H1 (cell line): ENCODE results near the gene DENND4A. TPM values are rescaled to one million over a fixed set of nuclear protein-coding genes. Genes with fewer than 3 reads are reported as not detected.
"Not testable (repeated sequence)": the region's sequence is repeated elsewhere in the genome, so short reads cannot be mapped to it uniquely, and the experiment has no call there.

ENCODE experiments used
- CTCF ChIA-PET: fragments of 300-600 bp; sonication (Branson Sonifier 250); formaldehyde crosslinking; loops from one replicate; lab custom pipeline; 2021; ENCODE audit not compliant: partially characterized antibody; lab: Charles Lee
- POLR2A ChIA-PET: fragments of 300-600 bp; sonication (Branson Sonifier 250); formaldehyde crosslinking; loops from one replicate; lab custom pipeline; 2021; ENCODE audit warnings: inconsistent platforms; ENCODE audit not compliant: partially characterized antibody; lab: Charles Lee
- DNase-seq, 2 experiments: peaks; one replicate each; pipeline versions ENCODE4 v3.0.0 to v3.0.0-alpha.2; 2010 to 2022; ENCODE audit warnings: low spot score in 2 of 2, low read depth in 1 of 2, mixed read lengths in 1 of 2
- FAIRE-seq: peaks from 2 replicates; lab custom pipeline; 2011; peaks lifted over from hg19 to GRCh38; lab: Jason Lieb, UNC
- H2AFZ ChIP-seq: 2 replicates; pipeline ENCODE4 v1.8.1; 2012; ENCODE audit warnings: low read length, inconsistent platforms
- H2AK5ac ChIP-seq: 2 replicates; pipeline ENCODE4 v1.6.1; 2013; ENCODE audit warnings: low read depth, low read length
- H2BK120ac ChIP-seq: replicated peaks from 2 replicates; pipeline ENCODE3; 2013; ENCODE audit warnings: low read depth, low read length, inconsistent platforms
- H2BK12ac ChIP-seq: 2 replicates; pipeline ENCODE4 v1.6.1; 2013; ENCODE audit warnings: low read depth, low read length
- H2BK15ac ChIP-seq: 2 replicates; pipeline ENCODE4 v1.6.1; 2013; ENCODE audit warnings: low read length
- H2BK20ac ChIP-seq: 2 replicates; pipeline ENCODE4 v1.6.1; 2013; ENCODE audit warnings: low read length
- H2BK5ac ChIP-seq: 2 replicates; pipeline ENCODE4 v1.6.1; 2013; ENCODE audit warnings: low read depth, low read length
- H3K14ac ChIP-seq: 2 replicates; pipeline ENCODE4 v1.6.1; 2013; ENCODE audit warnings: inconsistent platforms; ENCODE audit not compliant: insufficient read length
- H3K18ac ChIP-seq: 2 replicates; pipeline ENCODE4 v1.6.1; 2013; ENCODE audit warnings: low read length; ENCODE audit errors: extremely low read depth
- H3K23ac ChIP-seq: 2 replicates; pipeline ENCODE4 v1.6.1; 2013; ENCODE audit warnings: inconsistent platforms; ENCODE audit not compliant: insufficient read length
- H3K23me2 ChIP-seq: 2 replicates; pipeline ENCODE4 v1.6.1; 2013; ENCODE audit warnings: low read depth, low read length
- H3K27ac ChIP-seq: 2 replicates; pipeline ENCODE4 v1.6.1; 2011; ENCODE audit warnings: low read depth, low read length, inconsistent platforms
- H3K27me3 ChIP-seq, 4 experiments: replicated peaks in 1 of 4; 1 replicate in 1 of 4; 2 replicates in 3 of 4; pipeline versions ENCODE4 v1.6.1 to v1.8.1; 2011 to 2013; ENCODE audit warnings: low read length in 3 of 4, mild to moderate bottlenecking in 3 of 4, inconsistent platforms in 2 of 4, mixed read lengths in 2 of 4, moderate library complexity in 1 of 4; ENCODE audit not compliant: control insufficient read depth in 3 of 4, insufficient read depth in 3 of 4; ENCODE audit errors: extremely low read depth in 1 of 4
- H3K36me3 ChIP-seq, 4 experiments: 2 replicates each; pipeline versions ENCODE4 v1.6.1 to v1.8.1; 2011 to 2013; ENCODE audit warnings: mild to moderate bottlenecking in 4 of 4, low read length in 3 of 4, moderate library complexity in 2 of 4, control low read depth in 1 of 4, inconsistent platforms in 1 of 4; ENCODE audit not compliant: insufficient read depth in 4 of 4, control insufficient read depth in 2 of 4
- H3K4ac ChIP-seq: replicated peaks from 2 replicates; pipeline ENCODE3; 2013; ENCODE audit warnings: low read length, low read depth, mixed read lengths, inconsistent platforms; ENCODE audit not compliant: insufficient read length
- H3K4me1 ChIP-seq, 4 experiments: replicated peaks in 1 of 4; 1 replicate in 1 of 4; 2 replicates in 3 of 4; pipeline versions ENCODE4 v1.6.1 to v1.8.1; 2011 to 2013; ENCODE audit warnings: low read length in 3 of 4, inconsistent platforms in 2 of 4, mixed read lengths in 1 of 4; ENCODE audit not compliant: insufficient read depth in 4 of 4, control insufficient read depth in 3 of 4
- H3K4me2 ChIP-seq, 2 experiments: 2 replicates each; pipeline versions ENCODE4 v1.6.1 to v1.8.1; 2011 to 2013; ENCODE audit warnings: low read depth in 2 of 2, low read length in 2 of 2, control low read depth in 1 of 2, inconsistent platforms in 1 of 2, mild to moderate bottlenecking in 1 of 2; ENCODE audit not compliant: insufficient read depth in 1 of 2
- H3K4me3 ChIP-seq, 4 experiments: fragments of 200-600, 300-600 bp in 1 of 4; sonication (generic), shearing (Covaris generic), sonication (Bioruptor Twin) in 1 of 4; 2 replicates each; pipeline versions ENCODE4 v1.5.1 to v1.8.1; 2011 to 2016; ENCODE audit warnings: low read length in 4 of 4, low read depth in 3 of 4, control low read depth in 2 of 4, inconsistent platforms in 2 of 4, mild to moderate bottlenecking in 2 of 4, mixed read lengths in 1 of 4, moderate library complexity in 1 of 4; ENCODE audit not compliant: insufficient read depth in 2 of 4; ENCODE audit errors: extremely low read depth in 1 of 4
- H3K56ac ChIP-seq: replicated peaks from 2 replicates; pipeline ENCODE3; 2013; ENCODE audit warnings: low read depth, mild to moderate bottlenecking, mixed read lengths, low read length, inconsistent platforms; ENCODE audit not compliant: insufficient read length
- H3K79me1 ChIP-seq: 2 replicates; pipeline ENCODE4 v1.6.1; 2013; ENCODE audit warnings: low read depth, low read length, control low read depth
- H3K79me2 ChIP-seq, 2 experiments: 2 replicates each; pipeline versions ENCODE4 v1.6.1 to v1.8.1; 2012 to 2013; ENCODE audit warnings: low read length in 2 of 2, mild to moderate bottlenecking in 2 of 2, inconsistent platforms in 1 of 2; ENCODE audit not compliant: insufficient read depth in 2 of 2, control insufficient read depth in 1 of 2
- H3K9ac ChIP-seq, 4 experiments: replicated peaks in 1 of 4; 1 replicate in 1 of 4; 2 replicates in 3 of 4; pipeline versions ENCODE4 v1.6.1 to v1.8.1; 2011 to 2013; ENCODE audit warnings: low read depth in 3 of 4, low read length in 3 of 4, control low read depth in 2 of 4, mild to moderate bottlenecking in 2 of 4, moderate library complexity in 2 of 4, inconsistent platforms in 1 of 4; ENCODE audit errors: extremely low read depth in 1 of 4
- H3K9me3 ChIP-seq, 2 experiments: 2 replicates each; pipeline versions ENCODE4 v1.6.1 to v1.8.1; 2012 to 2013; ENCODE audit warnings: mild to moderate bottlenecking in 2 of 2, moderate library complexity in 2 of 2, control low read depth in 1 of 2, inconsistent platforms in 1 of 2, low read depth in 1 of 2, low read length in 1 of 2, mixed read lengths in 1 of 2; ENCODE audit not compliant: insufficient read depth in 2 of 2
- H4K20me1 ChIP-seq, 2 experiments: replicated peaks in 1 of 2; 2 replicates each; pipeline versions ENCODE3 to v1.8.1; 2011 to 2013; ENCODE audit warnings: inconsistent platforms in 2 of 2, low read length in 2 of 2, mild to moderate bottlenecking in 1 of 2; ENCODE audit not compliant: insufficient read depth in 2 of 2, control insufficient read depth in 1 of 2
- H4K5ac ChIP-seq: 2 replicates; pipeline ENCODE4 v1.6.1; 2013; ENCODE audit warnings: low read length, low read depth, mixed read lengths, inconsistent platforms; ENCODE audit not compliant: insufficient read length
- H4K8ac ChIP-seq: 2 replicates; pipeline ENCODE4 v1.8.0; 2013; ENCODE audit warnings: mild to moderate bottlenecking, moderate library complexity, low read length, inconsistent platforms; ENCODE audit not compliant: insufficient read depth; ENCODE audit errors: extremely low read depth
- H4K91ac ChIP-seq: replicated peaks from 2 replicates; pipeline ENCODE3; 2013; ENCODE audit warnings: low read length, mixed read lengths, inconsistent platforms; ENCODE audit not compliant: insufficient read length
- WGBS, 2 experiments: shearing (Covaris generic) in 1 of 2; methylation state at CpG; one replicate each; pipeline versions ENCODE4 v1.1.6 to v1.1.7; 2013 to 2015; ENCODE audit warnings: low lambda C conversion rate in 2 of 2, mixed read lengths in 2 of 2, inconsistent platforms in 1 of 2, low coverage in 1 of 2, missing lambda C conversion rate in 1 of 2; ENCODE audit not compliant: insufficient replicate concordance in 2 of 2, insufficient coverage in 1 of 2, insufficient read length in 1 of 2; ENCODE audit errors: extremely low coverage in 1 of 2, missing lambda C conversion rate in 1 of 2; 5-methylcytosine and 5-hydroxymethylcytosine counted together
- polyA plus RNA-seq, 7 experiments: library from polyadenylated mRNA; depleted of rRNA in 3 of 7; stranded (reverse) in 5 of 7; unstranded in 2 of 7; fragments of >200 nt in 5 of 7; fragments of 200-250 nt in 2 of 7; gene quantifications; 1 replicate in 5 of 7; 2 replicates in 1 of 7; 4 replicates in 1 of 7; pipeline versions ENCODE4 v1.2.1 to v1.2.3, GENCODE V29; 2011 to 2013; ENCODE audit warnings: missing spikeins in 2 of 7, mixed read lengths in 2 of 7
- total RNA-seq: library from RNA; stranded (reverse); fragmentation: NEBNext Ultra II Directional; extraction: Animal tissue kit (Norgen Biotek cat#: 25700); gene quantifications from 2 replicates; pipeline ENCODE4 v1.2.1, GENCODE V29; 2021

Gene DENND4A
- total and polyA plus RNA-seq, 2 of the 8 experiments (the other 6 are each of a cell fraction or from before 2014, with no cell fraction given) = 1.3 to 4.7 TPM

GRCh38 chr15:65816008-65816407 lies 23.9 kb upstream of the DENND4A start:
- H3K18ac ChIP-seq, H3K23me2 ChIP-seq, H3K79me2 ChIP-seq, H2BK12ac ChIP-seq, H2BK120ac ChIP-seq, H2BK15ac ChIP-seq, H3K4me1 ChIP-seq, H4K91ac ChIP-seq, H3K9ac ChIP-seq, H4K5ac ChIP-seq, POLR2A ChIA-PET, H2BK20ac ChIP-seq, H2BK5ac ChIP-seq, H3K4me3 ChIP-seq, H3K27me3 ChIP-seq, H3K79me1 ChIP-seq, FAIRE-seq, H3K56ac ChIP-seq, H3K4ac ChIP-seq, H3K14ac ChIP-seq, H3K9me3 ChIP-seq, H2AK5ac ChIP-seq, DNase-seq, H2AFZ ChIP-seq, H4K20me1 ChIP-seq, H4K8ac ChIP-seq, H3K23ac ChIP-seq, H3K36me3 ChIP-seq, H3K27ac ChIP-seq, H3K4me2 ChIP-seq: not testable (repeated sequence)
- CTCF ChIA-PET = interaction anchor here (0.6 to 2.0 kb wide), 5 partner anchors 8 to 178 kb away, joined by 3 to 7 read pairs (median 3); no protein-coding TSS in a partner anchor
- WGBS, 2 experiments = 83% methylated on average over 4 of the region's 4 CpGs; no CpG with 5 or more reads in 1 of the 2 experiments

GRCh38 chr15:65814271-65814670 lies 22.2 kb upstream of the DENND4A start:
- ChIA-PET POLR2A (interaction anchor here (0.6 kb wide), 1 partner anchor 48 kb away, joined by 3 read pairs; no protein-coding TSS in a partner anchor), CTCF (interaction anchor here (0.7 to 1.1 kb wide), 2 partner anchors 8 to 27 kb away, joined by 3 to 5 read pairs; no protein-coding TSS in a partner anchor)
- not testable (repeated sequence) for H2AFZ ChIP-seq, H3K79me1 ChIP-seq, H3K9ac ChIP-seq, H3K27me3 ChIP-seq, H3K14ac ChIP-seq, H3K56ac ChIP-seq, H3K18ac ChIP-seq, H2BK5ac ChIP-seq, H3K36me3 ChIP-seq, H3K4me2 ChIP-seq, H2BK20ac ChIP-seq, H3K9me3 ChIP-seq, H3K4ac ChIP-seq, H4K8ac ChIP-seq, H2BK120ac ChIP-seq, H3K4me3 ChIP-seq, H3K27ac ChIP-seq, H4K91ac ChIP-seq, H2BK15ac ChIP-seq, H2AK5ac ChIP-seq, H4K20me1 ChIP-seq, H3K23me2 ChIP-seq, H3K79me2 ChIP-seq, H4K5ac ChIP-seq, H3K23ac ChIP-seq, DNase-seq, H2BK12ac ChIP-seq, H3K4me1 ChIP-seq, FAIRE-seq
- 88% methylated on average over 4 of the region's 4 CpGs; no CpG with 5 or more reads in 1 of the 2 experiments for WGBS, 2 experiments
